MM.1S (cell line): ENCODE measurements around the gene ENOX2.

Experiments
- DNase-seq: peaks from one replicate; pipeline ENCODE4 v3.0.0-alpha.2; 2015
- H2AFZ ChIP-seq: fragments of 300-600 bp; sonication (generic); 2 replicates; pipeline ENCODE4 v1.6.0; 2016; ENCODE audit warnings: antibody characterized with exemption, low read length
- H3F3A ChIP-seq: fragments of 300-600 bp; sonication (generic); 2 replicates; pipeline ENCODE4 v1.6.1; 2016; ENCODE audit warnings: mild to moderate bottlenecking, antibody characterized with exemption, low read length, moderate library complexity, mixed read lengths; ENCODE audit not compliant: insufficient read depth
- H3K27ac ChIP-seq: fragments of 300-600 bp; sonication (generic); 2 replicates; pipeline ENCODE4 v1.5.1; 2016; ENCODE audit warnings: mild to moderate bottlenecking, low read length
- H3K27me3 ChIP-seq: fragments of 300-600 bp; sonication (generic); replicated peaks from 2 replicates; pipeline ENCODE4 v1.6.0; 2016; ENCODE audit warnings: low read length; ENCODE audit not compliant: insufficient read depth
- H3K36me3 ChIP-seq: fragments of 300-600 bp; sonication (generic); replicated peaks from 2 replicates; pipeline ENCODE4 v1.6.1; 2016; ENCODE audit warnings: mild to moderate bottlenecking, low read length, mixed read lengths; ENCODE audit not compliant: insufficient read depth
- H3K4me1 ChIP-seq: fragments of 300-600 bp; sonication (generic); 2 replicates; pipeline ENCODE4 v1.6.1; 2016; ENCODE audit warnings: low read length, mixed read lengths
- H3K4me2 ChIP-seq: fragments of 300-600 bp; sonication (generic); 2 replicates; pipeline ENCODE4 v1.6.0; 2016; ENCODE audit warnings: low read depth, low read length
- H3K4me3 ChIP-seq: fragments of 300-600 bp; sonication (generic); 2 replicates; pipeline ENCODE4 v1.5.1; 2016; ENCODE audit warnings: low read length, mixed read lengths
- H3K79me2 ChIP-seq: fragments of 300-600 bp; sonication (generic); 2 replicates; pipeline ENCODE4 v1.6.1; 2016; ENCODE audit warnings: mixed run types, low read length, mixed read lengths
- H3K9ac ChIP-seq: fragments of 300-600 bp; sonication (generic); 2 replicates; pipeline ENCODE4 v1.6.1; 2016; ENCODE audit warnings: low read length, mixed read lengths
- H3K9me2 ChIP-seq: fragments of 300-600 bp; sonication (generic); replicated peaks from 2 replicates; pipeline ENCODE4 v1.6.1; 2016; ENCODE audit warnings: mild to moderate bottlenecking, low read length, mixed read lengths; ENCODE audit not compliant: insufficient read depth
- H3K9me3 ChIP-seq: fragments of 300-600 bp; sonication (generic); replicated peaks from 2 replicates; pipeline ENCODE4 v1.6.1; 2016; ENCODE audit warnings: mild to moderate bottlenecking, low read length, mixed read lengths; ENCODE audit not compliant: insufficient read depth
- H4K20me1 ChIP-seq: fragments of 300-600 bp; sonication (generic); 2 replicates; pipeline ENCODE4 v1.6.1; 2016; ENCODE audit warnings: mild to moderate bottlenecking, low read length, moderate library complexity, mixed read lengths; ENCODE audit not compliant: insufficient read depth
- CTCF ChIP-seq: fragments of 300-600 bp; sonication (generic); IDR thresholded peaks from 2 replicates; pipeline ENCODE4 v1.5.1; 2016; ENCODE audit warnings: antibody characterized with exemption, low read length, mixed read lengths
- EZH2 ChIP-seq: fragments of 300-600 bp; sonication (generic); optimal IDR thresholded peaks from 2 replicates; pipeline ENCODE3; 2017; ENCODE audit warnings: low read depth, mild to moderate bottlenecking, antibody characterized with exemption, low read length, mixed read lengths
- EZH2phosphoT487 ChIP-seq: fragments of 300-600 bp; sonication (generic); IDR thresholded peaks from 2 replicates; pipeline ENCODE4 v1.6.1; 2018; ENCODE audit warnings: antibody characterized with exemption, low read length

Gene ENOX2

DNA sequence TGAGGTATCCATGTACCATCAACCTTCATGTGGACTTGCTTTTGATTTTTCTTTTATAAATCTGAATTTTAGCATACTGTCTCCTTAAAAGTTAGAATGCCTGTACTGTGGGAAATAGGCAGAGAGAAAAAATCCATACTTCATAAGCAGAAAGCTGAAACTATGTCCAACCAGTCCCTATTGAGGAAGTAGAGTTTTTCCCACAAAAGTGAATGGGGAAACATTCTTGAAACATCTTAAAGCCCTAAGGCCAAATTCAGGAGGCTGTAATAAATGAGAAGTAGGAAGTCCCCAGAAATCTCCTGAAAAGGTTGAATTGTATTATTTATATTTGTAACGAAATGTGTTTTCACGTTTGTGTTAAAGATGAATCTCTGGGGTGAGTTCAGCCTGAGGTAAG is 56.3 kb downstream of the ENOX2 start:
- Histone ChIP-seq H3K9ac (no peak overlapping the region), H3K4me2 (peak overlapping the region; percentile 88; the same call in 1 of the 2 replicates), H3K4me3 (no peak overlapping the region), H3K79me2 (no peaks in the 10 kb centered on the region), H3K9me3 (no peaks in the 10 kb centered on the region), H3F3A (peaks cover 26% of the 10 kb centered on the region), H3K36me3 (no peaks in the 10 kb centered on the region), H4K20me1 (no peaks in the 10 kb centered on the region), H3K27me3 (no peaks in the 10 kb centered on the region), H2AFZ (no peak overlapping the region), H3K27ac (no peak overlapping the region), H3K9me2 (no peaks in the 10 kb centered on the region), H3K4me1 (peaks cover 27% of the 10 kb centered on the region)
- TF ChIP-seq EZH2, result no peak
- TF ChIP-seq EZH2phosphoT487, result no peak
- TF ChIP-seq CTCF, result no peak
- DNase-seq, result no peak

DNA sequence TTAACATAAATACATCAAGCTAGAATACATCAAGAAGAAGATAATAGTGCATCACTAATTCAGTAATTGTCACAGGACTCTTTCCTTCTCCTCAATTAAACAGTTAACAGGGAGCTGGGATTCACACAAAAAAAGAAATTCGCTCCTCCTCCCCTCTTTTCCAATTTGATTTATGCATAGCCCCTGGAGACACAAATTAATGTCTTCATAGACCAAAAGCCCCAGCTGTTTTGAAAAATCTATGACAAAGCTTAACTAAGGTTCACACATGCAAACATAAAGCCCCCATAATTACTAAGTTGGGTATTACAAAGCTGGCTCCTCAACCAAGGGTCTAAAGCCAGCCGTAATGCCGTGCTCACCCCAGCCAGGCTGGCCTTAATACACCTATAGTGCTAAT is 61.2 kb downstream of the ENOX2 start:
- H3F3A ChIP-seq, result 0 out of 2 replicates have a peak, but pooled peaks cover under 1% of the 10 kb centered on the region
- no peaks in the 10 kb centered on the region for H3K9me3 ChIP-seq
- no peaks in the 10 kb centered on the region for H3K9me2 ChIP-seq
- TF ChIP-seq EZH2 (no peak), CTCF (no peak), EZH2phosphoT487 (no peak)
- no peak overlapping the region for H3K4me3 ChIP-seq
- no peak for DNase-seq
- H2AFZ ChIP-seq, result no peak overlapping the region
- H3K27me3 ChIP-seq, result no peaks in the 10 kb centered on the region
- H4K20me1 ChIP-seq, result no peaks in the 10 kb centered on the region
- no peak overlapping the region for H3K9ac ChIP-seq
- no peaks in the 10 kb centered on the region for H3K36me3 ChIP-seq
- no peaks in the 10 kb centered on the region for H3K79me2 ChIP-seq
- H3K4me2 ChIP-seq, result no peak overlapping the region
- peaks cover 1% of the 10 kb centered on the region; the same call in 1 of the 2 replicates for H3K4me1 ChIP-seq
- no peak overlapping the region for H3K27ac ChIP-seq

DNA sequence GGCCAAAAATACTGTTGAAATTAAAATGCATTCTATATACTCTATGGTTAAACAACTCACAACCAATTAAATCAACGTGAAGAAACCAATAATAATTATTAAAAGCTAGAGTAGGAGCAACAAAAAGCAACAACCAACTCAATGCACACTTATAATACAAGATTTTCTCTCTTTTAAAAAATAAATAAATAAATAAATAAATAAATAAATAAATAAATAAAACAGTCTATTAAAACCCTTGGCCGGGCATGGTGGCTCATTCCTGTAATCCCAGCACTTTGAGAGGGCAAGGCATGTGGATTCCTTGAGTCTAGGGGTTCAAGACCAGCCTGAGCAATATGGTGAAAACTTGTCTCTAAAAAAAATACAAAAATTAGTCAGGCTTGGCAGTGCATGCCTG is 62.7 kb downstream of the ENOX2 start:
- Histone ChIP-seq H3K27me3 (no peaks in the 10 kb centered on the region), H2AFZ (no peak overlapping the region), H3K9me2 (no peaks in the 10 kb centered on the region), H3K36me3 (no peaks in the 10 kb centered on the region), H3K4me1 (no peaks in the 10 kb centered on the region), H3F3A (no peaks in the 10 kb centered on the region), H4K20me1 (no peaks in the 10 kb centered on the region), H3K9me3 (no peaks in the 10 kb centered on the region), H3K9ac (no peak overlapping the region), H3K4me2 (no peak overlapping the region), H3K27ac (no peak overlapping the region), H3K4me3 (no peak overlapping the region), H3K79me2 (no peaks in the 10 kb centered on the region)
- no peak for DNase-seq
- no peak for TF ChIP-seq CTCF
- no peak for TF ChIP-seq EZH2phosphoT487
- TF ChIP-seq EZH2, result no peak

DNA sequence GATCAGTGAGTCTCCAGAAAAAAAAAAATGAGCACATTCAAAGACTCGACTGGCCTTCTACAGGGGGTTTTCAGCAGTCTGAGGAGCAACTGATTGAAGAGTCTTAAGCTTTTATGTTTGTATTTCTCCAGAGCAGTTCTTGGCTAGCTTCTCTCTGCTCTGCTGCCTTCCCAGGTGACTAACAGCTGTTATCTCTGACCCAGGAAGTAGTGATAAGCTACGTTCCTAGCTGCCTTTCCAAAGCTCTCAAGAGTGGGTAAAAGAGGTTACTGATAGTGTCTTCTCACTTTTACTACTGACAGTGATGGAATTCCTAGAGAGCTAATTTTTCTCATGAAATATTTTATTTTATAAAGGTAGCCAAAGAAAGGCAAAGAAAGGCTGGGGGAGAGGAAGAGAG is 66.6 kb downstream of the ENOX2 start:
- no peak for TF ChIP-seq CTCF
- no peak for TF ChIP-seq EZH2
- TF ChIP-seq EZH2phosphoT487, result no peak
- no peak overlapping the region for H3K4me3 ChIP-seq
- no peak overlapping the region for H3K27ac ChIP-seq
- H3K9me3 ChIP-seq, result no peaks in the 10 kb centered on the region
- no peaks in the 10 kb centered on the region for H3K9me2 ChIP-seq
- no peak overlapping the region for H2AFZ ChIP-seq
- H3F3A ChIP-seq, result no peaks in the 10 kb centered on the region
- no peaks in the 10 kb centered on the region for H4K20me1 ChIP-seq
- no peaks in the 10 kb centered on the region for H3K79me2 ChIP-seq
- no peak overlapping the region for H3K9ac ChIP-seq
- no peaks in the 10 kb centered on the region for H3K27me3 ChIP-seq
- no peak overlapping the region for H3K4me2 ChIP-seq
- no peaks in the 10 kb centered on the region for H3K36me3 ChIP-seq
- no peak for DNase-seq
- 0 out of 2 replicates have a peak, but pooled peaks cover 5% of the 10 kb centered on the region for H3K4me1 ChIP-seq
